ENCODE measurements around the gene IL1RAPL2. TPM values are rescaled to one million over a fixed set of nuclear protein-coding genes. Genes with fewer than 3 reads are reported as not detected.

Gene IL1RAPL2
- total and polyA plus RNA-seq, 11 donors = 0.08 to 0.16 (median 0.10) TPM; not detected in 8

DNA sequence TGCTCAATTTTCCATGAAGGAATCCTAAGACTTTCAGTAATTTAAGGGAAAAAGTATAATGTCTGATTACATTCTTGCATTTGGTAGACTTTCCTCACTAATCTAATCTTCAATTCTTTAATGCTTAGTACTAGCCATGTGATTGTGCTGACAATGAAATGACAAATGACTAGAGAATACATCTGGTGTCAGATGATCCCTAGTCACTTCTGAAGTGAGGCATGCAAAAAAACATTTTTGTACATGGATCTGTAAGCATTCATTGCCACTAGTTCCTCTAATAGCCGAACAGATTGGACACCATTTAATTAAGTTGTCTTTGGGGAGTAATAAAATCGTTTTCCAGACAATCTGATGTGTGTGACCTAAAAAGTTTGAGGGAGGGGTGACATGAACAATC, 1193.6 kb downstream of the IL1RAPL2 start:
- Histone ChIP-seq H3K4me1 (no peaks in the 10 kb centered on the region), H3K9me3 (no peaks in the 10 kb centered on the region), H3K4me3 (no peak overlapping the region), H3K27ac (peak overlapping the region in 2 of 12 donors; percentile 31 to 37), H3K27me3 (no peaks in the 10 kb centered on the region), H3K36me3 (no peaks in the 10 kb centered on the region)
- DNase-seq (no peak), ATAC-seq (no peak)
- intact Hi-C loops (cut with DNase I) = no loop called here
- TF ChIP-seq, protein P1, sequence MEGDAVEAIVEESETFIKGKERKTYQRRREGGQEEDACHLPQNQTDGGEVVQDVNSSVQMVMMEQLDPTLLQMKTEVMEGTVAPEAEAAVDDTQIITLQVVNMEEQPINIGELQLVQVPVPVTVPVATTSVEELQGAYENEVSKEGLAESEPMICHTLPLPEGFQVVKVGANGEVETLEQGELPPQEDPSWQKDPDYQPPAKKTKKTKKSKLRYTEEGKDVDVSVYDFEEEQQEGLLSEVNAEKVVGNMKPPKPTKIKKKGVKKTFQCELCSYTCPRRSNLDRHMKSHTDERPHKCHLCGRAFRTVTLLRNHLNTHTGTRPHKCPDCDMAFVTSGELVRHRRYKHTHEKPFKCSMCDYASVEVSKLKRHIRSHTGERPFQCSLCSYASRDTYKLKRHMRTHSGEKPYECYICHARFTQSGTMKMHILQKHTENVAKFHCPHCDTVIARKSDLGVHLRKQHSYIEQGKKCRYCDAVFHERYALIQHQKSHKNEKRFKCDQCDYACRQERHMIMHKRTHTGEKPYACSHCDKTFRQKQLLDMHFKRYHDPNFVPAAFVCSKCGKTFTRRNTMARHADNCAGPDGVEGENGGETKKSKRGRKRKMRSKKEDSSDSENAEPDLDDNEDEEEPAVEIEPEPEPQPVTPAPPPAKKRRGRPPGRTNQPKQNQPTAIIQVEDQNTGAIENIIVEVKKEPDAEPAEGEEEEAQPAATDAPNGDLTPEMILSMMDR (IDR thresholded peaks at IDR 0.05) = no peak
- TF ChIP-seq POLR2A (IDR thresholded peaks at IDR 0.05) = no peak
- WGBS, 4 donors = 39 to 54% (median 41%) methylated on average over 2 of the region's 2 CpGs

DNA sequence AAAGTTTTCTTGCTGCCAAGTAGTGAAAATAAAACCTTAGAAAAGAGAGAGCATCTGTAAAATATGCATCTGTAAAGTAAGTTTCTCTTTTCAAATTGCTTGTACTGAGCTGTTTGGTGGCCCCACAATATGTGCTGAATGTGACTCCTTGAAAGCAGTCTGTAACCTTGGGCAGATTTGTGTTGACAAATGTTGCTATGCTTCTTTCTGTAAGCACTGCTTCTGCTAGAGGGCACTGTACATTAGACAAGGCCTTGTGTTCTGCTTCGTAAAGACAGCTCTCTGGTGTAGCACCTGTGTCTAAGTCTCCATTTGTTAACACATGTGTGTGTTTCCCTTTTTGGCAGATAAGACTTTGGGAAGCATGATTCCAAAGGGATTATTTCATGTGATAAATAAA, 1199.7 kb downstream of the IL1RAPL2 start:
- no peak for DNase-seq
- TF ChIP-seq POLR2A (IDR thresholded peaks at IDR 0.05) = no peak
- TF ChIP-seq, protein P1 (IDR thresholded peaks at IDR 0.05) = no peak
- Histone ChIP-seq H3K4me3 (no peak overlapping the region), H3K4me1 (no peaks in the 10 kb centered on the region), H3K27me3 (peaks cover 0 to 12% (median 0%) of the 10 kb centered on the region in 9 donors), H3K36me3 (no peaks in the 10 kb centered on the region), H3K9me3 (no peaks in the 10 kb centered on the region), H3K27ac (no peak overlapping the region)
- intact Hi-C loops (cut with DNase I) = no loop called here
- peak in 3 of 4 donors; percentile 33 to 57 (median 49) for ATAC-seq
- WGBS, 4 donors = 35 to 46% (median 37%) methylated on average over 1 of the region's 1 CpG

DNA sequence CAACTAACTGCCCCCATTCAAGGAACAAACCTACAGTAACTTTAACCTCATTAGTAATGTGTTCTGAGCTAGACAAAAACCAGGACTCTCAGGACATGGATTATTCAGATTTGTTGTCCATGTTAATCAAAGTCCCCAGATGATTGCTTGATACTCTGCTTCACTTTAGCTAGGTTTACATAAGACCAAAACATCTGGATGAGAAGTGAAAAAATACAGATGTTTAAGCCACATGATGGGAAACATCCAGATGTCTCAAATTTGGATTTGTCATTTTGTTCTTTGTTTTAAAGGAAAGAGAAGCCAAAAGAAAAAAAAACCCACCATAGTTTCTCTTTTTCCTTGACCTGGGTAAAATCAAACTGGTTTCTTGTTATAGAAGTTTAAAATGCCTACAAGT, 1207.8 kb downstream of the IL1RAPL2 start:
- no peak for ATAC-seq
- H3K27ac ChIP-seq = peak overlapping the region in 1 of 12 donors; percentile 17
- no peak for TF ChIP-seq POLR2A (IDR thresholded peaks at IDR 0.05)
- TF ChIP-seq, protein P1 (IDR thresholded peaks at IDR 0.05) = no peak
- H3K36me3 ChIP-seq = no peaks in the 10 kb centered on the region
- peaks cover 0 to 17% (median 0%) of the 10 kb centered on the region in 9 donors for H3K27me3 ChIP-seq
- H3K9me3 ChIP-seq = no peaks in the 10 kb centered on the region
- DNase-seq = no peak
- H3K4me1 ChIP-seq = no peaks in the 10 kb centered on the region
- H3K4me3 ChIP-seq = no peak overlapping the region
- intact Hi-C loops (cut with DNase I) = no loop called here

DNA sequence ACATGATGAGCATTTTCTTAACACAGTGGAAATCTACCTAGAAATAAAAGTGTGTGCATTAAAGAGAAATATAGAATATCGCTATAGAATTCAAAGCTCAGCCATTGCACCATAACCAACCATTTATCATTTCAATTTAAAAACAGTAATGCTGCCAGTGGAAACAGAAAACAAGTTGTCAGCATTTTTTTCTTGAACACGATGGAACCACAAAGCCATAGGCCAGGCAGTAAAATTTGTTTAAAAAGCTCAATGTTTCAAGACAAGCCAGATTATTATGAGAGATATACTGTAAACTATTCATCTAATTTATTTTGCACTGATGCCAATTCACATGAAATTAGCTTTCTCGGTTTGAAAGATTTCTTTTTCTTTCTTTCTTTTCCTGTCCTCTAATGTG, 1209.7 kb downstream of the IL1RAPL2 start:
- no peak for TF ChIP-seq POLR2A (IDR thresholded peaks at IDR 0.05)
- TF ChIP-seq, protein P1 (IDR thresholded peaks at IDR 0.05) = no peak
- H3K4me3 ChIP-seq = no peak overlapping the region
- H3K27ac ChIP-seq = no peak overlapping the region
- H3K9me3 ChIP-seq = no peaks in the 10 kb centered on the region
- intact Hi-C loops (cut with DNase I) = no loop called here
- WGBS, 4 donors = 67 to 76% (median 71%) methylated on average over 3 of the region's 3 CpGs
- H3K36me3 ChIP-seq = no peaks in the 10 kb centered on the region
- peaks cover 0 to 12% (median 0%) of the 10 kb centered on the region in 9 donors for H3K27me3 ChIP-seq
- ATAC-seq = no peak
- no peak for DNase-seq
- no peaks in the 10 kb centered on the region for H3K4me1 ChIP-seq

Measured in heart left ventricle (tissue), 16 donors.